PFSK-1 (cell line): ENCODE data around the gene CTDSPL.

ENCODE experiments used
- FOXP2 ChIP-seq: optimal IDR thresholded peaks from 2 replicates; pipeline ENCODE3; 2011; ENCODE audit warnings: borderline replicate concordance, control low read depth, inconsistent platforms; ENCODE audit not compliant: insufficient read depth; ENCODE audit errors: extremely low read length, extremely low read depth
- POLR2AphosphoS5 ChIP-seq: IDR thresholded peaks from 2 replicates; pipeline ENCODE4 v1.6.1; 2012; ENCODE audit warnings: low read depth, mild to moderate bottlenecking, control low read depth, low read length, moderate library complexity
- SIN3A ChIP-seq: IDR thresholded peaks from 2 replicates; pipeline ENCODE4 v1.6.1; 2012; ENCODE audit warnings: mild to moderate bottlenecking, low read length, moderate library complexity, borderline replicate concordance; ENCODE audit not compliant: insufficient read depth
- TAF1 ChIP-seq: IDR thresholded peaks from 2 replicates; pipeline ENCODE4 v1.6.1; 2012; ENCODE audit warnings: low read length, control low read depth, borderline replicate concordance; ENCODE audit not compliant: insufficient read depth
- TF ChIP-seq, protein P1 (sequence below), 2 experiments: IDR thresholded peaks; 2 replicates each; pipeline versions ENCODE4 v1.6.1 to v1.8.0; 2011 to 2012; ENCODE audit warnings: low read depth in 2 of 2, low read length in 2 of 2, control low read depth in 1 of 2, inconsistent platforms in 1 of 2, mild to moderate bottlenecking in 1 of 2, moderate library complexity in 1 of 2; ENCODE audit not compliant: insufficient read depth in 1 of 2

CTDSPL gene

DNA sequence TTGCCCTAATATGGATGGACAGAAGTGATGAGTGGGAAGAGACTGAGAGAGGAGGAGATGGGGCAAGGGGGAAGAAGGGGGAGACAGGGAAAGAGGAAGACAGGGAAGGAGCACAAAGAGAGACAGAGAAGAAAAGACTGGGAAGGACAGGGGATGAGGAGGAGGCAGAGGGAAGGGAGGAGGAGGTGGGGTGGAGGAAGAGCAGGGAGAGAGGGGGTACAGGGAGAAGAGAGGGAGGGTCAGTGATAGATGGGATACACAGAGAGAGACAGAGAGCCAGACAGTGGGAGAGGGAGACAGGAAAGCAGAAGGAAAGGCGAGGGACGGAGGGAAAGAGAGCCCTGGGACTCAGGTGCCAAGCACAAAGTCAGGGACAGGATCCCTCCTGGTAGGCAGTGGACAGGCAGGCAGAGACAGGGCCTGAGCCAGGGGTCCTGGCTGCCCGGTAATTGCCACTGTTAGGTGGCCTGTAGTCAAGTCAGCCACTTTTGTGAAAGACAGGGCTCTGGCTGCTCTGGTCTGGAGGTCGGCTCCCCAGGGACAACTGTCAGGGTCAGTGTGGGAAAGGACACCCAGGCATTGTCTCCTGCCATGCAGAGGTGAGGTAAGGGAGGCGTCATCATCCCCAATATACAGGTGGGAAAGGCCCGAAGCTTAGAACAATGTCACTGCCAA is 138.7 kb downstream of the CTDSPL start:
- no peak for TF ChIP-seq SIN3A
- TF ChIP-seq FOXP2: no peak
- TF ChIP-seq TAF1: no peak
- no peak for TF ChIP-seq POLR2AphosphoS5
- TF ChIP-seq, protein P1, sequence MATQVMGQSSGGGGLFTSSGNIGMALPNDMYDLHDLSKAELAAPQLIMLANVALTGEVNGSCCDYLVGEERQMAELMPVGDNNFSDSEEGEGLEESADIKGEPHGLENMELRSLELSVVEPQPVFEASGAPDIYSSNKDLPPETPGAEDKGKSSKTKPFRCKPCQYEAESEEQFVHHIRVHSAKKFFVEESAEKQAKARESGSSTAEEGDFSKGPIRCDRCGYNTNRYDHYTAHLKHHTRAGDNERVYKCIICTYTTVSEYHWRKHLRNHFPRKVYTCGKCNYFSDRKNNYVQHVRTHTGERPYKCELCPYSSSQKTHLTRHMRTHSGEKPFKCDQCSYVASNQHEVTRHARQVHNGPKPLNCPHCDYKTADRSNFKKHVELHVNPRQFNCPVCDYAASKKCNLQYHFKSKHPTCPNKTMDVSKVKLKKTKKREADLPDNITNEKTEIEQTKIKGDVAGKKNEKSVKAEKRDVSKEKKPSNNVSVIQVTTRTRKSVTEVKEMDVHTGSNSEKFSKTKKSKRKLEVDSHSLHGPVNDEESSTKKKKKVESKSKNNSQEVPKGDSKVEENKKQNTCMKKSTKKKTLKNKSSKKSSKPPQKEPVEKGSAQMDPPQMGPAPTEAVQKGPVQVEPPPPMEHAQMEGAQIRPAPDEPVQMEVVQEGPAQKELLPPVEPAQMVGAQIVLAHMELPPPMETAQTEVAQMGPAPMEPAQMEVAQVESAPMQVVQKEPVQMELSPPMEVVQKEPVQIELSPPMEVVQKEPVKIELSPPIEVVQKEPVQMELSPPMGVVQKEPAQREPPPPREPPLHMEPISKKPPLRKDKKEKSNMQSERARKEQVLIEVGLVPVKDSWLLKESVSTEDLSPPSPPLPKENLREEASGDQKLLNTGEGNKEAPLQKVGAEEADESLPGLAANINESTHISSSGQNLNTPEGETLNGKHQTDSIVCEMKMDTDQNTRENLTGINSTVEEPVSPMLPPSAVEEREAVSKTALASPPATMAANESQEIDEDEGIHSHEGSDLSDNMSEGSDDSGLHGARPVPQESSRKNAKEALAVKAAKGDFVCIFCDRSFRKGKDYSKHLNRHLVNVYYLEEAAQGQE (IDR thresholded peaks at IDR 0.05; ENCODE audit: insufficient read depth in 1 of 2, low read depth in 2 of 2, low read length in 2 of 2): no peak

DNA sequence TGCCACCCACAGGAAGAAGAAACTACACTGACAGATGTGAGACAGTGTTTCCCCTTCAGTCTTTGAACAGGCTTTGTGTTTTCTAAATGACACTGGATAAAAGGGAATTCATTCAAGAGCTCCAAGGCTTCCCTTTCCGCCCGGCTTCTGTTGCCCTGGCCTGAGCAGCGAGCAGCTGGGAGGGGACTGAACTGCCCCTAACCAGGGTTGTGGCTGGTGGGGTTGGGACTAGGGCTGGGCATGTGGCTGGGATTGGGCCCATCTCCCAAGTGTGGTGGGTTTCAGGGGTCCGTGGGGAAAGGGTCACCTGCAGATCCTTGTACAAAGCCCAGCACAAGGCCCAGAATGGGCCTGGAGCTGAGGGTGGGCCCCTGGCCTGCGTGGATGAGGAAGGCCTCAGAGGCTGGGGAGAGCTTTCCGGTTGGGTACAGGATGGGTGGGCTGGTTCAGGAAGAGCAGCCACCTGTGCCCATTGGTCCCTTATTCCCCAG is 139.3 kb downstream of the CTDSPL start:
- no peak for TF ChIP-seq SIN3A
- TF ChIP-seq TAF1: no peak
- no peak for TF ChIP-seq POLR2AphosphoS5
- TF ChIP-seq, protein P1 (IDR thresholded peaks at IDR 0.05; ENCODE audit: insufficient read depth in 1 of 2, low read depth in 2 of 2, low read length in 2 of 2): no peak
- no peak for TF ChIP-seq FOXP2

DNA sequence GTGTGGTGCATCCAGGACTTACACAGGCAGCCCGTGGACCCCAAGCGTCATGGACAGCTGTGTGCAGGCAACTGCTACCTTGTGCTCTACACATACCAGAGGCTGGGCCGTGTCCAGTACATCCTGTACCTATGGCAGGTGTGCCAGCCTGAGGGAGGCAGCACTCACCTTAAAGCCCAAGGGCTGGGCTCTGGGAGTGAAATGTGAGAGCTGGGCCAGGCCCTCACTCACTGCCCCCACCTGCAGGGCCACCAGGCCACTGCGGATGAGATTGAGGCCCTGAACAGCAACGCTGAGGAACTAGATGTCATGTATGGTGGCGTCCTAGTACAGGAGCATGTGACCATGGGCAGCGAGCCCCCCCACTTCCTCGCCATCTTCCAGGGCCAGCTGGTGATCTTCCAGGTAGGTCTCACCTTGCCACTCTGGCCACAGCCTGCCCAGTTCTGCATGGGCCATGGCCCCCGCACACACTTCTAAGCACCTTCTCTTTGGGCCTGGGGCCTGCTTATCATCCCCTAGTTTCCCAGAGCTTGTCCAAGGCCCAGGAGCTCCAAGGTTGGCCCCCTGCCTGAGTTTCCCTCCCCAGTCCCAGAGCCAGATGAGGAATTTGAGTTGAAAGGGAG is 139.9 kb downstream of the CTDSPL start:
- no peak for TF ChIP-seq POLR2AphosphoS5
- TF ChIP-seq SIN3A: no peak
- TF ChIP-seq FOXP2: no peak
- no peak for TF ChIP-seq TAF1
- TF ChIP-seq, protein P1 (IDR thresholded peaks at IDR 0.05; ENCODE audit: insufficient read depth in 1 of 2, low read depth in 2 of 2, low read length in 2 of 2): no peak

DNA sequence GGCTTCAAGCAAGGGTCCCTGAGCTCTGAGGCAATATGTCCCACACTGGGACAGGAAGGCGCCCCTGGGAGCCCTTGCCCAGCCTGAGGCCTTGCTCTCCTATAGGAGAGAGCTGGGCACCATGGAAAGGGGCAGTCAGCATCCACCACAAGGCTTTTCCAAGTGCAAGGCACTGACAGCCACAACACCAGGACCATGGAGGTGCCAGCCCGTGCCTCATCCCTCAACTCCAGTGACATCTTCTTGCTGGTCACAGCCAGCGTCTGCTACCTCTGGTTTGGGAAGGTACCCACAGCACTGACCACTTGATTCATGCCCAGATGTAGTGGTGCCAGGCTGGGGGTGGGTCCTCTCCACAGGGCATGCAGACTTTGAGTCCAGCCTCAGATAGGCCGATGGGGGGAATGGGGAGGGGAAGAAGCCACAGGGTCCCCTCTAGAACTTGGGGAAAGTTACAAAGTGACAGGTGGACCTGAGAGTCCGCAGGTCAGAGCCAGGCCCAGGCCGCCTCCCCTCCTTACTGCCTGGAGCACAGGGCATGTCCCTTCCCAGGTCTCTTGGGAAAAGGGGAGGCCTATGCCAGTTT is 140.7 kb downstream of the CTDSPL start:
- TF ChIP-seq SIN3A (no peak), POLR2AphosphoS5 (no peak), TAF1 (no peak), FOXP2 (no peak)
- TF ChIP-seq, protein P1 (IDR thresholded peaks at IDR 0.05; ENCODE audit: insufficient read depth in 1 of 2, low read depth in 2 of 2, low read length in 2 of 2): no peak
